Measurements from ENCODE around the gene MAB21L3. TPM values are rescaled to one million over a fixed set of nuclear protein-coding genes. Genes with fewer than 3 reads are reported as not detected.

MAB21L3 gene
- total and polyA plus RNA-seq, 2 of the 13 experiments (the other 11 are each of a cell fraction or from before 2014, with no cell fraction given): 0.55 to 4.1 TPM

DNA sequence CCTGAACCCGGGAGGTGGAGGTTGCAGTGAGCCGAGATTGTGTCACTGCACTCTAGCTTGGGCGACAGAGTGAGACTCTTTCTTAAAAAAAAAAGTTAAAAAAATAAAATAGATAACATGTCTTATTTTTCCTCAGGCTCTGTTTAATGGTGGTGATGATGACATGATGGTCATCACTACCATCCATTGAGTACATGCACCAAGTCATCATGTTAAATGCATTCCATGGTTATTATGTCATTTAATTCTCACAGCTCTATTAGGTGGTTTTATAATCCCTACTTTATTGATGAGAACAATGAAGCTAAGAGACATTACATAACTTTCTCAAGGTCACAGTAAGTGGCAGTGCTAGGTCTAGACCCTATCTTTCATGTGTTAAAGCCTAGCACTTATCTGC lies 34.4 kb upstream of the MAB21L3 start:
- Histone ChIP-seq H3K4me1 (ENCODE audit: insufficient read depth, low read length) (no peaks in the 10 kb centered on the region), H3K36me3 (replicated peaks in 1 of 2; ENCODE audit: control insufficient read depth in 1 of 2, insufficient read depth in 2 of 2, low read length in 2 of 2) (no peaks in the 10 kb centered on the region), H3K4me3 (replicated peaks in 1 of 3; ENCODE audit: insufficient read depth in 1 of 3, low read depth in 2 of 3, low read length in 3 of 3) (no peak overlapping the region), H3K27ac (ENCODE audit: extremely low read length, insufficient read depth, low read length) (no peak overlapping the region), H3K9me3 (ENCODE audit: low read length) (no peaks in the 10 kb centered on the region), H3K79me2 (ENCODE audit: insufficient read depth, low read length) (no peaks in the 10 kb centered on the region), H4K20me1 (ENCODE audit: insufficient read depth, low read length) (no peaks in the 10 kb centered on the region), H3K4me2 (ENCODE audit: low read depth, low read length) (no peak overlapping the region), H3K27me3 (ENCODE audit: control insufficient read depth in 1 of 2, insufficient read depth in 2 of 2, low read length in 2 of 2) (no peaks in the 10 kb centered on the region), H2AFZ (ENCODE audit: low read length) (no peak overlapping the region), H3K9ac (ENCODE audit: insufficient read depth, low read depth, low read length) (no peak overlapping the region)
- no peak for DNase-seq (ENCODE audit: low spot score)
- intact Hi-C loops (cut with micrococcal nuclease; ENCODE audit: unreplicated experiment) (no loop called here), in situ Hi-C loops (cut with HindIII; ENCODE audit: extremely low pct_ligation_motif_present, low pct_unique_long_range_greater_than_20kb) (no loop called here)
- no peak for FAIRE-seq
- CTCF ChIA-PET (ENCODE audit: low intra/inter-chr PET ratio, low total read pairs): no interaction called here
- 16% methylated on average over 3 of the region's 3 CpGs for WGBS (ENCODE audit: low lambda C conversion rate)
- POLR2A ChIA-PET: no interaction called here
- no TSS peak for BruUV-seq (replicated peaks)
- ATAC-seq: no peak
- TF ChIP-seq MAF1 (CRISPR knock-in tag; IDR thresholded peaks at IDR 0.05; ENCODE audit: borderline replicate concordance) (no peak), ZNF773 (CRISPR knock-in tag; IDR thresholded peaks at IDR 0.05; ENCODE audit: borderline replicate concordance) (no peak), MIER3 (CRISPR knock-in tag; IDR thresholded peaks at IDR 0.05; ENCODE audit: borderline replicate concordance) (no peak), U2AF2 (IDR thresholded peaks at IDR 0.05; ENCODE audit: low read depth, low read length) (no peak), MIER2 (CRISPR knock-in tag; IDR thresholded peaks at IDR 0.05) (no peak), ZNF12 (CRISPR knock-in tag; IDR thresholded peaks at IDR 0.05) (no peak), IRX3 (CRISPR knock-in tag; IDR thresholded peaks at IDR 0.05; ENCODE audit: borderline replicate concordance, low read depth) (no peak), GPN1 (CRISPR knock-in tag; IDR thresholded peaks at IDR 0.05; ENCODE audit: borderline replicate concordance) (no peak), GATAD1 (CRISPR knock-in tag; IDR thresholded peaks at IDR 0.05) (no peak), PLRG1 (conservative IDR thresholded peaks at IDR 0.05) (no peak)
- TF ChIP-seq, protein P1, sequence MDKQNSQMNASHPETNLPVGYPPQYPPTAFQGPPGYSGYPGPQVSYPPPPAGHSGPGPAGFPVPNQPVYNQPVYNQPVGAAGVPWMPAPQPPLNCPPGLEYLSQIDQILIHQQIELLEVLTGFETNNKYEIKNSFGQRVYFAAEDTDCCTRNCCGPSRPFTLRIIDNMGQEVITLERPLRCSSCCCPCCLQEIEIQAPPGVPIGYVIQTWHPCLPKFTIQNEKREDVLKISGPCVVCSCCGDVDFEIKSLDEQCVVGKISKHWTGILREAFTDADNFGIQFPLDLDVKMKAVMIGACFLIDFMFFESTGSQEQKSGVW (CRISPR knock-in tag; IDR thresholded peaks at IDR 0.05; ENCODE audit: borderline replicate concordance): no peak
- TF ChIP-seq, protein P2, sequence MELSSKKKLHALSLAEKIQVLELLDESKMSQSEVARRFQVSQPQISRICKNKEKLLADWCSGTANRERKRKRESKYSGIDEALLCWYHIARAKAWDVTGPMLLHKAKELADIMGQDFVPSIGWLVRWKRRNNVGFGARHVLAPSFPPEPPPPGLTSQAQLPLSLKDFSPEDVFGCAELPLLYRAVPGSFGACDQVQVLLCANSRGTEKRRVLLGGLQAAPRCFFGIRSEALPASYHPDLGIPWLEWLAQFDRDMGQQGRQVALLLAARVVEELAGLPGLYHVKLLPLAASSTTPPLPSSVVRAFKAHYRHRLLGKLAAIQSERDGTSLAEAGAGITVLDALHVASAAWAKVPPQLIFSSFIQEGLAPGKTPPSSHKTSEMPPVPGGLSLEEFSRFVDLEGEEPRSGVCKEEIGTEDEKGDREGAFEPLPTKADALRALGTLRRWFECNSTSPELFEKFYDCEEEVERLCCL (CRISPR knock-in tag; IDR thresholded peaks at IDR 0.05; ENCODE audit: borderline replicate concordance): no peak
- TF ChIP-seq, protein P3, sequence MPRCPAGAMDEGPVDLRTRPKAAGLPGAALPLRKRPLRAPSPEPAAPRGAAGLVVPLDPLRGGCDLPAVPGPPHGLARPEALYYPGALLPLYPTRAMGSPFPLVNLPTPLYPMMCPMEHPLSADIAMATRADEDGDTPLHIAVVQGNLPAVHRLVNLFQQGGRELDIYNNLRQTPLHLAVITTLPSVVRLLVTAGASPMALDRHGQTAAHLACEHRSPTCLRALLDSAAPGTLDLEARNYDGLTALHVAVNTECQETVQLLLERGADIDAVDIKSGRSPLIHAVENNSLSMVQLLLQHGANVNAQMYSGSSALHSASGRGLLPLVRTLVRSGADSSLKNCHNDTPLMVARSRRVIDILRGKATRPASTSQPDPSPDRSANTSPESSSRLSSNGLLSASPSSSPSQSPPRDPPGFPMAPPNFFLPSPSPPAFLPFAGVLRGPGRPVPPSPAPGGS (CRISPR knock-in tag; IDR thresholded peaks at IDR 0.05): no peak
- TF ChIP-seq, protein P4, sequence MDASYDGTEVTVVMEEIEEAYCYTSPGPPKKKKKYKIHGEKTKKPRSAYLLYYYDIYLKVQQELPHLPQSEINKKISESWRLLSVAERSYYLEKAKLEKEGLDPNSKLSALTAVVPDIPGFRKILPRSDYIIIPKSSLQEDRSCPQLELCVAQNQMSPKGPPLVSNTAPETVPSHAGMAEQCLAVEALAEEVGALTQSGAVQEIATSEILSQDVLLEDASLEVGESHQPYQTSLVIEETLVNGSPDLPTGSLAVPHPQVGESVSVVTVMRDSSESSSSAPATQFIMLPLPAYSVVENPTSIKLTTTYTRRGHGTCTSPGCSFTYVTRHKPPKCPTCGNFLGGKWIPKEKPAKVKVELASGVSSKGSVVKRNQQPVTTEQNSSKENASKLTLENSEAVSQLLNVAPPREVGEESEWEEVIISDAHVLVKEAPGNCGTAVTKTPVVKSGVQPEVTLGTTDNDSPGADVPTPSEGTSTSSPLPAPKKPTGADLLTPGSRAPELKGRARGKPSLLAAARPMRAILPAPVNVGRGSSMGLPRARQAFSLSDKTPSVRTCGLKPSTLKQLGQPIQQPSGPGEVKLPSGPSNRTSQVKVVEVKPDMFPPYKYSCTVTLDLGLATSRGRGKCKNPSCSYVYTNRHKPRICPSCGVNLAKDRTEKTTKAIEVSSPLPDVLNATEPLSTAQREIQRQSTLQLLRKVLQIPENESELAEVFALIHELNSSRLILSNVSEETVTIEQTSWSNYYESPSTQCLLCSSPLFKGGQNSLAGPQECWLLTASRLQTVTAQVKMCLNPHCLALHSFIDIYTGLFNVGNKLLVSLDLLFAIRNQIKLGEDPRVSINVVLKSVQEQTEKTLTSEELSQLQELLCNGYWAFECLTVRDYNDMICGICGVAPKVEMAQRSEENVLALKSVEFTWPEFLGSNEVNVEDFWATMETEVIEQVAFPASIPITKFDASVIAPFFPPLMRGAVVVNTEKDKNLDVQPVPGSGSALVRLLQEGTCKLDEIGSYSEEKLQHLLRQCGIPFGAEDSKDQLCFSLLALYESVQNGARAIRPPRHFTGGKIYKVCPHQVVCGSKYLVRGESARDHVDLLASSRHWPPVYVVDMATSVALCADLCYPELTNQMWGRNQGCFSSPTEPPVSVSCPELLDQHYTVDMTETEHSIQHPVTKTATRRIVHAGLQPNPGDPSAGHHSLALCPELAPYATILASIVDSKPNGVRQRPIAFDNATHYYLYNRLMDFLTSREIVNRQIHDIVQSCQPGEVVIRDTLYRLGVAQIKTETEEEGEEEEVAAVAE (CRISPR knock-in tag; IDR thresholded peaks at IDR 0.05; ENCODE audit: borderline replicate concordance): no peak
